HG03060 (cell line): Measurements from ENCODE around the gene LENEP.

ENCODE experiments used
- ATAC-seq: cut with Tn5 transposase; IDR thresholded peaks from one replicate; pipeline ENCODE4 v1.9.1; 2021; ENCODE audit warnings: low read depth, moderate number of reproducible peaks; ENCODE audit not compliant: unreplicated experiment

The LENEP gene

GRCh38 chr1:155022136-155022926 lies 28.9 kb downstream of the LENEP start:
- ATAC-seq: no peak

- no peak for ATAC-seq
Measured at GRCh38 chr1:155022927-155023236, 29.5 kb downstream of the LENEP start.

DNA sequence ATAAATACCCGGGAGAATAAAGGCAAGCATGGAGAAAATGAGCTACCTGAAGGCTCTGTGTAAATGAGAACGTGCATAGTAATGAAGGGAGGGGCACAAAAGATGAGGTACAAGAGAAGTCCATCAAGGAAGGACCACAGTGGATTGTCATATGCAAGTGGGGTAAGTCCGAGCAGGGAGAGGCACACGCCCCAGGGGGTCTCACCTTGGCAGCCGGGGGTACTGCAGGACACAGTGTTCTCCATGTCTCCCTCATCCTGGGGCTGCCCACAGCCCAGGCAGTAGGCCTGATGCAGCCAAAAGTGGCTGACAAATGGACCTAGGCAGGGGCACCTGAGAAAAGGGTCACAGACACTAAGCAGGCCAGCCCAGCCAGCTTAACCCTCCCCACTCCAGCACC lies 30.2 kb downstream of the LENEP start:
- ATAC-seq: no peak

GRCh38 chr1:155024315-155024714 lies 30.9 kb downstream of the LENEP start:
- ATAC-seq: no peak

GRCh38 chr1:155026154-155026553 lies 32.8 kb downstream of the LENEP start:
- ATAC-seq: no peak

GRCh38 chr1:155026588-155026987 lies 33.2 kb downstream of the LENEP start:
- ATAC-seq: no peak

GRCh38 chr1:155029513-155030242 lies 36.3 kb downstream of the LENEP start:
- no peak for ATAC-seq

GRCh38 chr1:155030243-155030795 lies 36.9 kb downstream of the LENEP start:
- no peak for ATAC-seq

- ATAC-seq: no peak
Measured at GRCh38 chr1:155030899-155031298, 37.5 kb downstream of the LENEP start.

DNA sequence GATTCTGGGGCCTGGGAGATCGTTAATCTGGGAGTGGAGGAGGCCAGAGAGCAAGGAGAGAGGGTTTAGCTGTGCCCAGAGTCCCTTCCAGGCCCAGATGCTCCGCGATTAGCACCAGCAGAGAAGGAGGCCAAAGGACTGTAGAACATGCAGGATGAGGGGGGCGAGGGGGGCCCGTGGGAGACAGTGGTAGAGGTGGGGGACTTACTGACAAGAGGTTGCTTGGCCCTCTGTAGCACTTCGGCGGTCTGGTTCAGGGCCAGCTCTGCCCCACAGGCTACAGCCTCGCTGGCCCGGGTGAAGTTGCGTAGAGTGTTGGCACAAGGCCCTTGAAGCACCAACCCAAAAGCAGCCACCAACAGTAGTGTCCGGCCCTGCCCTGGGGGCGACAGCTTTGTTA lies 39.5 kb downstream of the LENEP start:
- ATAC-seq: no peak

GRCh38 chr1:155033524-155033923 lies 40.1 kb downstream of the LENEP start, which contains the start of the genes DCST1 and DCST2:
Gene DCST1, plus strand, starts transcription at chr1:155033824. Its CDS starts 213 bp downstream, at chr1:155034037.
Gene DCST2, minus strand, starts transcription at chr1:155033781. Its CDS starts 80 bp downstream, at chr1:155033701.
- ATAC-seq: no peak

GRCh38 chr1:155034318-155035208 lies 41.2 kb downstream of the LENEP start:
- ATAC-seq: no peak

GRCh38 chr1:155035936-155036335 lies 42.5 kb downstream of the LENEP start:
- no peak for ATAC-seq

DNA sequence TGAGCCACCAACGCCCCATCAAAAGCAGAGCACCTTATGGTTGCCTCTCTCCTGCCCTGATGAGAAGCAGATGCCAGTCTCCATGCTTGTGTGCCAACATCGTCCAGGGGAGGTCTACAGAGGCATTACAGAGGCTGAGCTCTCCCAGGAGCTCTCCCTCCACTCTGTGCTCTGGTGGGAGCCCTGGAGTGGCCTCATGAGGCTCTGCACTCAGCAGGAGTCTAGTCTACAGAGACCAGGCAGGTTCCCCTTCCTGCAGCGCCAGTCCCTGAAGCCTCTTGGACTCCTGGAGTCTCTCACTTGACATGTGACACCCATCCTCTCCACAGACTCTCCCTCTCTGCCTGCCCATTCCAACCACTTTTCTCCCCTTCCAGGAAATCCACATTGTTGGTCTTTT lies 43.7 kb downstream of the LENEP start:
- ATAC-seq: no peak

DNA sequence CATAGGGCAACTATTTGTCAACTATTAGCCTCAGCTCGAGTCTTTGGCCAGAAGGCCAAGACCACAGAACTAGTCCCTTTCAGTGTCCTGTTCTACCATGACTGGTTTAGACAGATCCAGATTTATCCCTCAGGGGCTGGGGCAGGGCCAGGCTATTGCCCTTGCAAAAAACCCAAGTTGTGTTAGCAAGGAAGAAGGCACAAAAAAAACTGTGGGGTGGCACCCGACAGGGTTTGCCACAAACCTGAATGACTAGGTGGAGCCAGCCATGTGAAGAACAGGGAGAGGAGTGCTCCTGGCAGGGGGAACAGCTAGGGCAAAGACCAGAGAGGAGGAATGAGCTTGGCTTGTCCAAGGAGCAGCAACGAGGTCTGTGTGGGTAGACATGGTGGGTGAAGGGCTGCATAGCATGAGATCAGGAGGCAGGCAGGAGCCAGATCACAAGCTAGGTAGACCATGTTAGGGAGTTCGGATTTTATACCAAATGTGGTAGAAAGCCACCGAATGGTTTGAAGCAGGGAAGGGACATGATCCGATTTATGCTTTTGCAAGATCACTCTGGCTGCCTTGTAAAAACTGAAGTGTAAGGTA lies 44.6 kb downstream of the LENEP start:
- no peak for ATAC-seq

DNA sequence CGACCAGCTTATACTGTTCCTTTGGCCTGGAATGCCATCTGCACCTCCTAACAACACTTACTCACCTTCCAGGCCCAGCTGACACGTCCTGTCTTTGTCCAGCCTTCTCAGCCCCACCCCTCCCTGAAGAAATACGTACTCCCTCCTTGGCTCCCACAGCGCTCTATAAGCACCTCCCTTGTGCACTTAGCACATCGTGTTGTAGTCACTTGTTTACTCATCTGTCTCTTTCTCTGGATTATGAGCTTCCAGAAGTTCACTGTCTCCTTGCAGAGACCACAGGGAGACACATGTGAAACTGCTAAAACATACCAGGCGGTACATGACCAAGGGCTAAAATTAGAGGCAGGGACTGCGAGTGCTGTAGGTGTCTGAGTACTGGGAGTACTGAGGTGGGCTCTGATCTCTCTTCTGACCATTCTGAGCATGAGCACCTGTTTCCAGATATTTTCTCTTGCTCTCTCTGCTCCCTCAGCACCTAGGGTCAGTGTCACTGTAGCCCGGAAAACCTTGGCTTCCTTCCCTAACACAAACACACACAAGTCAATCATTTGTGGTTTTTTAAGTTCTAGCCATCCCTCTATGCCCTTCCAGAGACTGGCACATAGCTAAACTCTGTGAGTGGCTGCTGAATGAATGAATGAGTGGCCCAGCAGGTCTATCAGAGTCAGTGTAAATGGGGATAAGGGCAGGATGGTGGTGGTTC lies 45.4 kb downstream of the LENEP start:
- no peak for ATAC-seq

DNA sequence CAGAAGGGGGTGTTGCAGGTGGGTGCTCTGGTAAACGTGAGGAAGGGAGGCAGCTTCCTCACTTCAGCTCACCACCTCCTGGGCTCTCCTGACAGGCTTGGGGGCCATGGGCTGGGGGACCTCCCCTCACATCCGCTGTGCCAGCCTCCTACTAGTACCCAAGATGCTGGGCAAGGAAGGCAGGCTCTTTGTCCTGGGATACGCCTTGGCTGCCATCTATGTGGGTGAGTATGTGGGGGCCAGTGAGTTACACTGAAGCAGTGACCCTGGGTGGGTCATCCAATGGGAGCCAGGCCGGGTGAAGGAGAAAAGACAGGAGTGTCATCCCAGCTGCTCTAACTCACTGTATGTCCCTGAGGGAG lies 45.9 kb downstream of the LENEP start:
- ATAC-seq: no peak

- no peak for ATAC-seq
Measured at GRCh38 chr1:155040358-155041093, 47.1 kb downstream of the LENEP start.

DNA sequence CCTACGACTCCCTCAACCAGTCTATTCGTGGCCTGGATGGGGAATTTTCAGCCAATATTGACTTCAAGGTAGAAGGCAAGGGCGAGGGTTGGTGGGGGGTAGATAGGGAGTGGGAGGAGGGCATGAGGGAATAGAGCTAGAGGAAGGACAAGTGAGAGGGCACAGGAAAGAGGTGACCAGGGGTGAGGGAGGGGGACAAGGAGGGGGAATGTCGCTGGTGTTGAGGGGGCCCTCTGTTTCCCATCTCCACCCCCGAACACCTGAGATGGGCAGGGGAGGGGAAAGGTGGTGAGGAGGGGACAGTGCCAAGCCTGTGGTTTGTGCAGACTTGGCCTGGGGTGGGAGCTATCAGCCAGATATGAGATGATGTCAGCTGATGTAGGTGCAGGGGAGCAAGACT lies 49.4 kb downstream of the LENEP start:
- ATAC-seq: no peak
